C4-2B (cell line): Measurements from ENCODE around the gene EPS8L3.

ENCODE experiments used
- H3K27ac ChIP-seq: fragments of 450-650 bp; 2 replicates; pipeline ENCODE4 v1.5.1; 2017
- ZFX ChIP-seq: fragments of 450-650 bp; IDR thresholded peaks from 2 replicates; pipeline ENCODE4 v1.6.1; 2017
- TF ChIP-seq, protein P1 (sequence below): fragments of 450-650 bp; conservative IDR thresholded peaks from 2 replicates; pipeline ENCODE4 v1.5.1; 2017; ENCODE audit warnings: mild to moderate bottlenecking

The EPS8L3 gene

DNA sequence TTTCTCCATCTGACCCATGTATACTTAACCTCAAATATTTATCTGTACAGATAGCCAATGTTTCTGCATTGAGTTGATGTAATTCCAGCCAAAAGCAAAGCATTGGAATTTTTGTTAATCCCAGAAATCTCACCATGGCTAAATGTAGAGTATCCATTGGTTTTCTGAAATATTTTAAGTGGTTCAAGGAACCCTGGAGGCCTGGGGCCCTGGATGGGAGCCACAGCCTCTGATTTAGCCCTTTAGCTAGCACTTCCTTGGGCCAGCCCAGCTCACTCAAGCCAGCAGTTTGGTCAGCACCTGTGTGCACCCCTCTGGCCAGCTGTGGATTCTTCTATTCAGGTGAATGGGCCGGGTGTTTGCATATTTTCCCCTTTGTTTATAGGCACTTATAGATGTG is 18.8 kb upstream of the EPS8L3 start:
- TF ChIP-seq, protein P1, sequence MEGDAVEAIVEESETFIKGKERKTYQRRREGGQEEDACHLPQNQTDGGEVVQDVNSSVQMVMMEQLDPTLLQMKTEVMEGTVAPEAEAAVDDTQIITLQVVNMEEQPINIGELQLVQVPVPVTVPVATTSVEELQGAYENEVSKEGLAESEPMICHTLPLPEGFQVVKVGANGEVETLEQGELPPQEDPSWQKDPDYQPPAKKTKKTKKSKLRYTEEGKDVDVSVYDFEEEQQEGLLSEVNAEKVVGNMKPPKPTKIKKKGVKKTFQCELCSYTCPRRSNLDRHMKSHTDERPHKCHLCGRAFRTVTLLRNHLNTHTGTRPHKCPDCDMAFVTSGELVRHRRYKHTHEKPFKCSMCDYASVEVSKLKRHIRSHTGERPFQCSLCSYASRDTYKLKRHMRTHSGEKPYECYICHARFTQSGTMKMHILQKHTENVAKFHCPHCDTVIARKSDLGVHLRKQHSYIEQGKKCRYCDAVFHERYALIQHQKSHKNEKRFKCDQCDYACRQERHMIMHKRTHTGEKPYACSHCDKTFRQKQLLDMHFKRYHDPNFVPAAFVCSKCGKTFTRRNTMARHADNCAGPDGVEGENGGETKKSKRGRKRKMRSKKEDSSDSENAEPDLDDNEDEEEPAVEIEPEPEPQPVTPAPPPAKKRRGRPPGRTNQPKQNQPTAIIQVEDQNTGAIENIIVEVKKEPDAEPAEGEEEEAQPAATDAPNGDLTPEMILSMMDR = no peak
- TF ChIP-seq ZFX = no peak
- peak overlapping the region; percentile 29 for H3K27ac ChIP-seq

DNA sequence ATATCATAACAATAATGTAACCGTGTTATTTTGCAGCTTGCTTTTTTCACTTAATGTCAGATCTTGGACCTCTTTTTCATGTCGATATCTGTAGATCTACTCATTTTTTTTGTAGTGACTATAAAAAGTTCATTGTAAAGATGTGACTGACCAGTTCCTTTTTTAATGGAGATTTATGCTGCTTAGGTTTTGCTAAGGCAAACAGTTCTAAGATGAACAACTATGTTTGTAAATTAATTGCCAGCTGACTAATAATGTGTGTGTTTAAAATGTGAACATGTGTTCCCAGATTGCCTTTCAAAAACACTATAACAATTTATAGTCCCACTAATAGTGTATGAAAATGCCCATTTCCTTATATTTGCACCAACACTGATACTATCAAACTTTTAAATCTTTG is 18.1 kb upstream of the EPS8L3 start:
- H3K27ac ChIP-seq = no peak overlapping the region
- TF ChIP-seq, protein P1 = no peak

DNA sequence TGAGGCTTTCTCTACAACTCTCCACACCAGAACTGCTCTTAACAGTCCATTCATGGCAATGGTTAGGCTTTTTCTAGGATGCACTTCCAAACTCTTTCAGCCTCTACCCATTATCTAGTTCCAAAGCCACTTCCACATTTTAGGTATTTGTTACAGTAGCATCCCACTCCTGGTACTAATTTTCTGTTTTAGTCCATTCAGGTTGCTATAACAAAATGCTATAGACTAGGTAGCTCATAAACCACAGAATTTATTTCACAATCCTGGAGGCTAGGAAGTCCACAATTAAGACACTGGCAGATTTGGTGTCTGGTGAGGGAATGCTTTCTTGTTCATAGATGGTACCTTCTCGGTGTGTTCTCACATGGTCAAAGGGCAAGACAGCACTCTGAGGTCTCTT is 17.3 kb upstream of the EPS8L3 start:
- H3K27ac ChIP-seq = no peak overlapping the region
- no peak for TF ChIP-seq ZFX
- TF ChIP-seq, protein P1 = no peak

DNA sequence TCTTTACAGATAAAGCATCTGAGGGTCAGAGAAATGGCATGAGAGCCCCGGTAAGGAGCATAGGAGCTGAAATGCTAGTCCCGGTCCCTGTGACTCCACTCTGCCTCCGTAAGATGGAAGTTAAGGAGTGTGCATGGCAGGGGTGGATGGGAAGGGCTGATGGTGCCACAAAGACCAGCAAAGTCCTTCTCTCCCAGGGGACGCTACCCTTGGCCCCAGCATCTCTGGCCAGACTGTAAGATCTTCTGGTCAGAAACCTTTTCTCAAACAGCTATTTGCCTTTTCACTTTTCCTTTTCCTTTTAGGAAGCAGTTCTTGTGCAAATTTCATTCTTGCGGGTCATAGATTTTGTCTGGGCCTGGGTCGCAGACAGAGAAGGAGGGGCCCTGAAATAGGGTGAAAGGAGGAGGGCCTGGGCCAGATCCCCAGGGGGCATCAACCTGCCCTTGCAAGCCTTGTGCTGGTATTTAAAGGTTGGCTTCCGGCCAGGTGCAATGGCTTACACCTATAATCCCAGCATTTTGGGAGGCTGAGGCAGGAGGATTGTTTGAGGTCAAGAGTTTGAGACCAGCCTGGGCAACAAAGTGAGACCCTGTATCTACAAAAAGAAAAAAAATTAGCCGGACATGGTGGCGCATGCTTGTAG is 14.4 kb upstream of the EPS8L3 start:
- TF ChIP-seq, protein P1 = no peak
- TF ChIP-seq ZFX = no peak
- H3K27ac ChIP-seq = no peak overlapping the region

DNA sequence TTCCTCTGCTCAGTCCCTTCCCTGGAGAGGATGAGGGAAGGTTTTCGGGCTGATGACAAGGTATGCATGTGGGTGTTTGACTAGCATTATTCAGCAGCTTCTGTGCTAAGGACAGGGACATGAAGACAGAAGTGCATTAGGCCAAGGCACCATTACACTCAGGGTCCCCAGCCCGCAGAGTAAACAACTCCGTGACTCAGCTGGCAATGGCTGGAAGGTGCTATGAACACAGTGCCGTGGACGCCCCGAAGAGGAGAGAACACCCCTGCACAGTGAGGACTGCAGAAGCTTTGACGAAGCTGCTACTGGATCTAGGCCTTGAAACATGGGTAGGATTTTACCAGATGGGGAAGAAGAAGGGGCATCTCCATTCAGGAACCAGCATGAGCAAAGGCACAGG is 13.7 kb upstream of the EPS8L3 start:
- H3K27ac ChIP-seq = peak overlapping the region; percentile 4; the same call in 1 of the 2 replicates
- TF ChIP-seq, protein P1 = no peak
- no peak for TF ChIP-seq ZFX

DNA sequence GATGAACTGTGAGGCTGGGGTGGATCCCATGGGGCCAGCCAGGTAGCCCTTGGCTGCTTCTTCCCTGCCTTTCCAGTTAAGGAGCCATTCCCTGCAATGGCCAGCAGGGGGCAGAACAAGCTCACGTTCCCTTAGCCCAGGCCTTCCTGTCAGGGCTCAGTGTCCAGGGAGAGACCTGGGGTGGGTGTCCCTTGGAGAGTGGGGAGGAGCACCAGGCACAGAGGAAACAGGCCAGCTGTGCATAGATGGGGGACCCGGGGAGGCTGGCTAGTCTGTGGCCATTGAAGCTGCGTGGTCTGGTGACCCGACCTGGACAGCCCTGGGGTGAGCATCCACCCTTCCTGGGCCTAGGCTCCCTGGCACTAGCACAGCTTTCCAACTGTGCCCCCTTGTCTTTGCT is 13.2 kb upstream of the EPS8L3 start:
- peak overlapping the region; percentile 4; the same call in 1 of the 2 replicates for H3K27ac ChIP-seq
- TF ChIP-seq, protein P1 = peak; percentile 92
- no peak for TF ChIP-seq ZFX

- no peak overlapping the region for H3K27ac ChIP-seq
- no peak for TF ChIP-seq ZFX
- TF ChIP-seq, protein P1 = no peak
Measured at GRCh38 chr1:109776206-109776835, 12.6 kb upstream of the EPS8L3 start.
